Neural cell (in vitro differentiated cells): Measurements from ENCODE around the gene DYNC2H1. TPM values are rescaled to one million over a fixed set of nuclear protein-coding genes. Genes with fewer than 3 reads are reported as not detected.

Experiments
- H2AFZ ChIP-seq: fragments of 200-600, 300-800 bp; sonication (generic), shearing (Covaris generic); 2 replicates; pipeline ENCODE4 v1.6.0; 2014; ENCODE audit warnings: low read depth, mild to moderate bottlenecking, antibody characterized with exemption, low read length, moderate library complexity
- H3F3A ChIP-seq: fragments of 200-600 bp; shearing (Covaris generic); 2 replicates; pipeline ENCODE4 v1.6.1; 2016; ENCODE audit warnings: mild to moderate bottlenecking, moderate library complexity, mixed read lengths, antibody characterized with exemption, low read length; ENCODE audit not compliant: insufficient read depth, poor library complexity, severe bottlenecking
- H3K27ac ChIP-seq: fragments of 200-600, 300-800 bp; sonication (generic), shearing (Covaris generic); 2 replicates; pipeline ENCODE4 v1.5.1; 2014; ENCODE audit warnings: mild to moderate bottlenecking, low read length, moderate library complexity
- H3K27me3 ChIP-seq: fragments of 300-800, 200-600 bp; sonication (generic), shearing (Covaris generic); 2 replicates; pipeline ENCODE4 v1.6.0; 2014; ENCODE audit warnings: mild to moderate bottlenecking, low read depth, low read length, moderate library complexity; ENCODE audit not compliant: insufficient read depth
- H3K36me3 ChIP-seq: fragments of 300-800, 200-600 bp; sonication (generic), shearing (Covaris generic); 2 replicates; pipeline ENCODE4 v1.5.1; 2014; ENCODE audit warnings: mild to moderate bottlenecking, antibody characterized with exemption, low read length, moderate library complexity; ENCODE audit not compliant: insufficient read depth
- H3K4me2 ChIP-seq: fragments of 300-800, 200-600 bp; sonication (generic), shearing (Covaris generic); 2 replicates; pipeline ENCODE4 v1.6.0; 2014; ENCODE audit warnings: mild to moderate bottlenecking, low read length
- H3K4me3 ChIP-seq: fragments of 300-800, 200-600 bp; sonication (generic), shearing (Covaris generic); 2 replicates; pipeline ENCODE4 v1.5.1; 2014; ENCODE audit warnings: mild to moderate bottlenecking, low read length, moderate library complexity
- H3K79me2 ChIP-seq: fragments of 200-600 bp; shearing (Covaris generic); replicated peaks from 2 replicates; pipeline ENCODE4 v1.6.0; 2014; ENCODE audit warnings: mild to moderate bottlenecking, low read length, moderate library complexity; ENCODE audit not compliant: insufficient read depth
- H3K9ac ChIP-seq: fragments of 300-800, 200-600 bp; sonication (generic), shearing (Covaris generic); 2 replicates; pipeline ENCODE4 v1.6.1; 2016; ENCODE audit warnings: mild to moderate bottlenecking, low read length, mixed read lengths
- H3K9me2 ChIP-seq: fragments of 200-600 bp; shearing (Covaris generic); 2 replicates; pipeline ENCODE4 v1.6.1; 2016; ENCODE audit warnings: mild to moderate bottlenecking, low read length, mixed read lengths; ENCODE audit not compliant: insufficient read depth
- H3K9me3 ChIP-seq: fragments of 200-600, 300-800 bp; sonication (generic), shearing (Covaris generic); 2 replicates; pipeline ENCODE4 v1.6.1; 2016; ENCODE audit warnings: mild to moderate bottlenecking, mixed run types, low read length, moderate library complexity, mixed read lengths
- H4K20me1 ChIP-seq: fragments of 200-600 bp; shearing (Covaris generic); 2 replicates; pipeline ENCODE4 v1.6.1; 2016; ENCODE audit warnings: mild to moderate bottlenecking, mixed run types; ENCODE audit not compliant: insufficient read depth
- EP300 ChIP-seq: fragments of 450-650 bp; conservative IDR thresholded peaks from 2 replicates; pipeline ENCODE4 v1.6.1; 2014; ENCODE audit warnings: antibody characterized with exemption, mild to moderate bottlenecking, moderate library complexity; ENCODE audit not compliant: poor library complexity, severe bottlenecking
- EZH2 ChIP-seq: fragments of 200-600, 300-800 bp; shearing (Covaris generic), sonication (generic); IDR thresholded peaks from 2 replicates; pipeline ENCODE4 v1.6.1; 2014; ENCODE audit warnings: antibody characterized with exemption, low read length, borderline replicate concordance, mild to moderate bottlenecking; ENCODE audit not compliant: insufficient read depth, poor library complexity, severe bottlenecking
- MXI1 ChIP-seq: fragments of 450-650 bp; conservative IDR thresholded peaks from 2 replicates; pipeline ENCODE4 v1.6.1; 2014; ENCODE audit warnings: antibody characterized with exemption, mild to moderate bottlenecking; ENCODE audit not compliant: poor library complexity, severe bottlenecking
- POLR2AphosphoS5 ChIP-seq: IDR thresholded peaks from 2 replicates; pipeline ENCODE4 v1.6.1; 2012
- RAD21 ChIP-seq: fragments of 450-650 bp; conservative IDR thresholded peaks from 2 replicates; pipeline ENCODE4 v1.6.1; 2014; ENCODE audit warnings: antibody characterized with exemption, mild to moderate bottlenecking, moderate library complexity
- SMC3 ChIP-seq: fragments of 450-650 bp; conservative IDR thresholded peaks from 2 replicates; pipeline ENCODE4 v1.6.1; 2014; ENCODE audit warnings: antibody characterized with exemption, mild to moderate bottlenecking, moderate library complexity; ENCODE audit not compliant: poor library complexity
- TAF1 ChIP-seq: IDR thresholded peaks from 2 replicates; pipeline ENCODE4 v1.6.1; 2012; ENCODE audit warnings: low read depth
- polyA plus RNA-seq: library from polyadenylated mRNA; depleted of rRNA; stranded (reverse); fragments of >200 nt; gene quantifications from 2 replicates; pipeline ENCODE4 v1.2.3, GENCODE V29; 2014
- TF ChIP-seq, protein P1 (sequence below): fragments of 450-650 bp; IDR thresholded peaks from 2 replicates; pipeline ENCODE4 v1.5.1; 2014; ENCODE audit warnings: antibody characterized with exemption, mild to moderate bottlenecking, moderate library complexity; ENCODE audit not compliant: poor library complexity, severe bottlenecking
- TF ChIP-seq, protein P2 (sequence below): IDR thresholded peaks from 2 replicates; pipeline ENCODE4 v1.6.1; 2012; ENCODE audit warnings: borderline replicate concordance

DYNC2H1 gene
- polyA plus RNA-seq, 1 donor from 2014 or later: 14.1 TPM

GRCh38 chr11:103395612-103396011 lies 286.4 kb downstream of the DYNC2H1 start:
- Histone ChIP-seq H3K36me3 (no peaks in the 10 kb centered on the region), H3K79me2 (no peaks in the 10 kb centered on the region), H3K4me2 (no peak overlapping the region), H3K27ac (no peak overlapping the region), H3K27me3 (no peaks in the 10 kb centered on the region), H2AFZ (no peak overlapping the region), H3K9me3 (no peaks in the 10 kb centered on the region), H3K9ac (no peak overlapping the region), H3K4me3 (no peak overlapping the region), H4K20me1 (no peaks in the 10 kb centered on the region), H3K9me2 (no peaks in the 10 kb centered on the region), H3F3A (no peaks in the 10 kb centered on the region)
- TF ChIP-seq EZH2 (no peak), MXI1 (no peak), SMC3 (no peak), EP300 (no peak), TAF1 (no peak), RAD21 (no peak), POLR2AphosphoS5 (no peak)
- TF ChIP-seq, protein P1, sequence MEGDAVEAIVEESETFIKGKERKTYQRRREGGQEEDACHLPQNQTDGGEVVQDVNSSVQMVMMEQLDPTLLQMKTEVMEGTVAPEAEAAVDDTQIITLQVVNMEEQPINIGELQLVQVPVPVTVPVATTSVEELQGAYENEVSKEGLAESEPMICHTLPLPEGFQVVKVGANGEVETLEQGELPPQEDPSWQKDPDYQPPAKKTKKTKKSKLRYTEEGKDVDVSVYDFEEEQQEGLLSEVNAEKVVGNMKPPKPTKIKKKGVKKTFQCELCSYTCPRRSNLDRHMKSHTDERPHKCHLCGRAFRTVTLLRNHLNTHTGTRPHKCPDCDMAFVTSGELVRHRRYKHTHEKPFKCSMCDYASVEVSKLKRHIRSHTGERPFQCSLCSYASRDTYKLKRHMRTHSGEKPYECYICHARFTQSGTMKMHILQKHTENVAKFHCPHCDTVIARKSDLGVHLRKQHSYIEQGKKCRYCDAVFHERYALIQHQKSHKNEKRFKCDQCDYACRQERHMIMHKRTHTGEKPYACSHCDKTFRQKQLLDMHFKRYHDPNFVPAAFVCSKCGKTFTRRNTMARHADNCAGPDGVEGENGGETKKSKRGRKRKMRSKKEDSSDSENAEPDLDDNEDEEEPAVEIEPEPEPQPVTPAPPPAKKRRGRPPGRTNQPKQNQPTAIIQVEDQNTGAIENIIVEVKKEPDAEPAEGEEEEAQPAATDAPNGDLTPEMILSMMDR: no peak
- TF ChIP-seq, protein P2, sequence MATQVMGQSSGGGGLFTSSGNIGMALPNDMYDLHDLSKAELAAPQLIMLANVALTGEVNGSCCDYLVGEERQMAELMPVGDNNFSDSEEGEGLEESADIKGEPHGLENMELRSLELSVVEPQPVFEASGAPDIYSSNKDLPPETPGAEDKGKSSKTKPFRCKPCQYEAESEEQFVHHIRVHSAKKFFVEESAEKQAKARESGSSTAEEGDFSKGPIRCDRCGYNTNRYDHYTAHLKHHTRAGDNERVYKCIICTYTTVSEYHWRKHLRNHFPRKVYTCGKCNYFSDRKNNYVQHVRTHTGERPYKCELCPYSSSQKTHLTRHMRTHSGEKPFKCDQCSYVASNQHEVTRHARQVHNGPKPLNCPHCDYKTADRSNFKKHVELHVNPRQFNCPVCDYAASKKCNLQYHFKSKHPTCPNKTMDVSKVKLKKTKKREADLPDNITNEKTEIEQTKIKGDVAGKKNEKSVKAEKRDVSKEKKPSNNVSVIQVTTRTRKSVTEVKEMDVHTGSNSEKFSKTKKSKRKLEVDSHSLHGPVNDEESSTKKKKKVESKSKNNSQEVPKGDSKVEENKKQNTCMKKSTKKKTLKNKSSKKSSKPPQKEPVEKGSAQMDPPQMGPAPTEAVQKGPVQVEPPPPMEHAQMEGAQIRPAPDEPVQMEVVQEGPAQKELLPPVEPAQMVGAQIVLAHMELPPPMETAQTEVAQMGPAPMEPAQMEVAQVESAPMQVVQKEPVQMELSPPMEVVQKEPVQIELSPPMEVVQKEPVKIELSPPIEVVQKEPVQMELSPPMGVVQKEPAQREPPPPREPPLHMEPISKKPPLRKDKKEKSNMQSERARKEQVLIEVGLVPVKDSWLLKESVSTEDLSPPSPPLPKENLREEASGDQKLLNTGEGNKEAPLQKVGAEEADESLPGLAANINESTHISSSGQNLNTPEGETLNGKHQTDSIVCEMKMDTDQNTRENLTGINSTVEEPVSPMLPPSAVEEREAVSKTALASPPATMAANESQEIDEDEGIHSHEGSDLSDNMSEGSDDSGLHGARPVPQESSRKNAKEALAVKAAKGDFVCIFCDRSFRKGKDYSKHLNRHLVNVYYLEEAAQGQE: no peak

GRCh38 chr11:103396237-103396636 lies 287.0 kb downstream of the DYNC2H1 start:
- H3K9ac ChIP-seq: no peak overlapping the region

More at GRCh38 chr11:103396237-103396636, 287.0 kb downstream of the DYNC2H1 start:
- H2AFZ ChIP-seq: no peak overlapping the region
- no peaks in the 10 kb centered on the region for H3K36me3 ChIP-seq
- H3K9me3 ChIP-seq: no peaks in the 10 kb centered on the region
- no peak overlapping the region for H3K4me2 ChIP-seq
- H3K27me3 ChIP-seq: no peaks in the 10 kb centered on the region
- TF ChIP-seq SMC3 (no peak), EP300 (no peak), RAD21 (no peak), TAF1 (no peak), POLR2AphosphoS5 (no peak), MXI1 (no peak), EZH2 (no peak)
- TF ChIP-seq, protein P1: no peak
- TF ChIP-seq, protein P2: no peak
- H4K20me1 ChIP-seq: no peaks in the 10 kb centered on the region
- no peak overlapping the region for H3K27ac ChIP-seq
- H3F3A ChIP-seq: no peaks in the 10 kb centered on the region
- H3K79me2 ChIP-seq: no peaks in the 10 kb centered on the region
- no peaks in the 10 kb centered on the region for H3K9me2 ChIP-seq
- no peak overlapping the region for H3K4me3 ChIP-seq
